GM10847 (cell line): ENCODE measurements around the gene SDR39U1.

Experiments
- POLR2A ChIP-seq: IDR thresholded peaks from 2 replicates; pipeline ENCODE4 v1.6.1; 2011; ENCODE audit not compliant: insufficient read length; ENCODE audit errors: extremely low read depth

Gene SDR39U1

GRCh38 chr14:24392325-24393091, 50.1 kb downstream of the SDR39U1 start:
- no peak for TF ChIP-seq POLR2A

- TF ChIP-seq POLR2A: no peak
These were observed 51.7 kb downstream of the SDR39U1 start for GRCh38 chr14:24390701-24391468.
